H9 (cell line): ENCODE measurements around the gene TRAIP. TPM values are rescaled to one million over a fixed set of nuclear protein-coding genes. Genes with fewer than 3 reads are reported as not detected.

Experiments used
- DNase-seq: peaks from one replicate; pipeline ENCODE4 v3.0.0-alpha.2; 2017
- H2AFZ ChIP-seq: one replicate; pipeline ENCODE4 v1.6.1; 2013; ENCODE audit warnings: mild to moderate bottlenecking, low read length, control low read depth, moderate library complexity
- H2AK5ac ChIP-seq: 2 replicates; pipeline ENCODE4 v1.6.1; 2013; ENCODE audit warnings: low read length, control low read depth, mixed read lengths; ENCODE audit not compliant: insufficient read length
- H2BK120ac ChIP-seq: one replicate; pipeline ENCODE4 v1.6.1; 2013; ENCODE audit warnings: low read depth, mild to moderate bottlenecking, low read length, control low read depth, inconsistent platforms; ENCODE audit not compliant: poor library complexity, severe bottlenecking
- H2BK12ac ChIP-seq: 2 replicates; pipeline ENCODE4 v1.6.1; 2013; ENCODE audit warnings: low read length, control low read depth, mixed read lengths, low read depth; ENCODE audit not compliant: insufficient read length
- H2BK15ac ChIP-seq: 2 replicates; pipeline ENCODE4 v1.6.1; 2013; ENCODE audit warnings: low read depth, low read length, control low read depth
- H2BK20ac ChIP-seq: one replicate; pipeline ENCODE4 v1.6.1; 2013; ENCODE audit warnings: low read depth, mild to moderate bottlenecking, low read length, control low read depth, inconsistent platforms; ENCODE audit not compliant: poor library complexity, severe bottlenecking
- H2BK5ac ChIP-seq: 2 replicates; pipeline ENCODE4 v1.6.1; 2013; ENCODE audit warnings: low read length, control low read depth, mixed read lengths; ENCODE audit not compliant: insufficient read length
- H3K14ac ChIP-seq: 2 replicates; pipeline ENCODE4 v1.6.1; 2013; ENCODE audit warnings: low read length, control low read depth; ENCODE audit not compliant: insufficient read depth
- H3K18ac ChIP-seq: 2 replicates; pipeline ENCODE4 v1.6.1; 2013; ENCODE audit warnings: low read depth, mild to moderate bottlenecking, mixed read lengths, low read length, control low read depth; ENCODE audit not compliant: insufficient read length
- H3K23ac ChIP-seq: 2 replicates; pipeline ENCODE4 v1.6.1; 2013; ENCODE audit warnings: low read length, control low read depth, mixed read lengths, low read depth; ENCODE audit not compliant: insufficient read length
- H3K23me2 ChIP-seq: 2 replicates; pipeline ENCODE4 v1.6.1; 2013; ENCODE audit warnings: low read depth, mild to moderate bottlenecking, mixed read lengths, low read length, control low read depth; ENCODE audit not compliant: insufficient read length, poor library complexity, severe bottlenecking
- H3K27ac ChIP-seq: 2 replicates; pipeline ENCODE4 v1.5.1; 2013; ENCODE audit warnings: low read length, control low read depth, mixed read lengths, low read depth; ENCODE audit not compliant: insufficient read length
- H3K27me3 ChIP-seq: 2 replicates; pipeline ENCODE4 v1.6.1; 2013; ENCODE audit warnings: low read length, control low read depth, inconsistent platforms; ENCODE audit not compliant: insufficient read depth
- H3K4ac ChIP-seq: 2 replicates; pipeline ENCODE4 v1.6.1; 2013; ENCODE audit warnings: low read depth, mild to moderate bottlenecking, control low read depth, inconsistent platforms, low read length, moderate library complexity
- H3K4me1 ChIP-seq: 2 replicates; pipeline ENCODE4 v1.6.1; 2013; ENCODE audit warnings: low read length, control low read depth, inconsistent platforms; ENCODE audit not compliant: insufficient read depth
- H3K4me2 ChIP-seq: 2 replicates; pipeline ENCODE4 v1.6.1; 2013; ENCODE audit warnings: low read length, control low read depth, mixed read lengths; ENCODE audit not compliant: insufficient read length, insufficient read depth
- H3K56ac ChIP-seq: 2 replicates; pipeline ENCODE4 v1.6.1; 2013; ENCODE audit warnings: low read depth, mild to moderate bottlenecking, mixed read lengths, low read length, control low read depth; ENCODE audit not compliant: insufficient read length
- H3K79me1 ChIP-seq: 2 replicates; pipeline ENCODE4 v1.6.1; 2013; ENCODE audit warnings: low read depth, mild to moderate bottlenecking, moderate library complexity, low read length, control low read depth, inconsistent platforms; ENCODE audit not compliant: insufficient read depth, poor library complexity, severe bottlenecking
- H3K79me2 ChIP-seq: 2 replicates; pipeline ENCODE4 v1.6.1; 2013; ENCODE audit warnings: low read length, control low read depth, inconsistent platforms; ENCODE audit not compliant: insufficient read depth
- H3K9ac ChIP-seq: 2 replicates; pipeline ENCODE4 v1.6.1; 2013; ENCODE audit warnings: low read length, control low read depth, mixed read lengths; ENCODE audit not compliant: insufficient read length; ENCODE audit errors: extremely low read depth
- H3K9me3 ChIP-seq: one replicate; pipeline ENCODE4 v1.6.1; 2013; ENCODE audit warnings: low read depth, low read length, inconsistent platforms; ENCODE audit not compliant: control insufficient read depth
- H3T11ph ChIP-seq: one replicate; pipeline ENCODE4 v1.6.1; 2013; ENCODE audit warnings: mild to moderate bottlenecking, low read length, control low read depth, inconsistent platforms
- H4K20me1 ChIP-seq: one replicate; pipeline ENCODE4 v1.6.1; 2013; ENCODE audit not compliant: control insufficient read depth, insufficient read length, insufficient read depth
- H4K5ac ChIP-seq: 2 replicates; pipeline ENCODE4 v1.6.1; 2013; ENCODE audit warnings: low read depth, mild to moderate bottlenecking, mixed read lengths, low read length, control low read depth; ENCODE audit not compliant: insufficient read length
- H4K8ac ChIP-seq: replicated peaks from 2 replicates; pipeline ENCODE4 v1.6.1; 2013; ENCODE audit warnings: low read length, control low read depth, mixed read lengths, low read depth; ENCODE audit not compliant: insufficient read length
- H4K91ac ChIP-seq: 2 replicates; pipeline ENCODE4 v1.6.1; 2013; ENCODE audit warnings: low read depth, mild to moderate bottlenecking, moderate library complexity, mixed read lengths, low read length, control low read depth; ENCODE audit not compliant: insufficient read length
- H3K27ac Mint-ChIP-seq, 3 experiments: 2 replicates in 2 of 3; 3 replicates in 1 of 3; pipeline ENCODE4 v1.8.0; 2020 to 2021; ENCODE audit warnings: mixed read lengths in 3 of 3, mild to moderate bottlenecking in 1 of 3, moderate library complexity in 1 of 3
- H3K27me3 Mint-ChIP-seq: 2 replicates; pipeline ENCODE4 v1.8.0; 2021; ENCODE audit warnings: low read depth, mild to moderate bottlenecking, moderate library complexity, mixed read lengths
- H3K36me3 Mint-ChIP-seq, 3 experiments: 2 replicates in 2 of 3; 3 replicates in 1 of 3; pipeline ENCODE4 v1.8.0; 2020 to 2021; ENCODE audit warnings: low read depth in 3 of 3, mixed read lengths in 3 of 3; ENCODE audit not compliant: insufficient read depth in 1 of 3
- H3K4me1 Mint-ChIP-seq, 2 experiments: 2 replicates each; pipeline ENCODE4 v1.8.0; 2020; ENCODE audit warnings: mixed read lengths in 2 of 2
- H3K4me3 Mint-ChIP-seq, 2 experiments: 2 replicates in 1 of 2; 3 replicates in 1 of 2; pipeline ENCODE4 v1.8.0; 2020 to 2021; ENCODE audit warnings: mild to moderate bottlenecking in 2 of 2, mixed read lengths in 2 of 2, moderate library complexity in 1 of 2
- H3K9me3 Mint-ChIP-seq, 2 experiments: 2 replicates in 1 of 2; 3 replicates in 1 of 2; pipeline ENCODE4 v1.8.0; 2020; ENCODE audit warnings: mild to moderate bottlenecking in 2 of 2, mixed read lengths in 2 of 2, moderate library complexity in 1 of 2
- CTCF ChIP-seq: fragments of 200-600 bp; sonication (generic); conservative IDR thresholded peaks from 3 replicates; pipeline ENCODE4 v1.8.0; 2021; ENCODE audit warnings: antibody characterized with exemption, mild to moderate bottlenecking
- WGBS: extraction: QIAGEN DNeasy Blood & Tissue Kit; methylation state at CpG from one replicate; pipeline ENCODE4 v1.1.7; 2013; ENCODE audit warnings: missing lambda C conversion rate, low lambda C conversion rate, mixed read lengths; ENCODE audit not compliant: insufficient read length; ENCODE audit errors: extremely low coverage; 5-methylcytosine and 5-hydroxymethylcytosine counted together
- total RNA-seq: library from RNA; stranded (reverse); gene quantifications from 2 replicates; pipeline ENCODE4 v1.2.1, GENCODE V29; 2021

Gene TRAIP
- total RNA-seq, 1 experiment from 2014 or later, result 36.7 TPM

- H3K4me2 ChIP-seq, result no peak overlapping the region
- H3K18ac ChIP-seq, result no peak overlapping the region
- Mint-ChIP-seq H3K4me1 (peaks cover 13 to 17% of the 10 kb centered on the region in 2 experiments), H3K27me3 (no peaks in the 10 kb centered on the region), H3K27ac (no peak overlapping the region; a peak in 1 of 7 replicates), H3K4me3 (no peak overlapping the region), H3K36me3 (peaks cover 31 to 70% (median 68%) of the 10 kb centered on the region in 3 experiments; a peak in 6 of 7 replicates), H3K9me3 (no peaks in the 10 kb centered on the region)
- H3K14ac ChIP-seq, result no peak overlapping the region
- no peak overlapping the region for H2AFZ ChIP-seq
- no peak overlapping the region for H3K9ac ChIP-seq
- no peaks in the 10 kb centered on the region for H3K23me2 ChIP-seq
- no peak overlapping the region for H2BK15ac ChIP-seq
- H4K8ac ChIP-seq, result no peak overlapping the region
- no peaks in the 10 kb centered on the region for H4K20me1 ChIP-seq
- no peak overlapping the region for H3T11ph ChIP-seq
- no peaks in the 10 kb centered on the region for H3K4me1 ChIP-seq
- DNase-seq, result no peak
- no peak overlapping the region for H3K23ac ChIP-seq
- WGBS, result no CpG with 5 or more reads among the region's 2 CpGs
- no peak overlapping the region for H2BK5ac ChIP-seq
- H2BK120ac ChIP-seq, result no peak overlapping the region
- TF ChIP-seq CTCF, result no peak
- no peaks in the 10 kb centered on the region for H3K27me3 ChIP-seq
- H3K79me2 ChIP-seq, result no peaks in the 10 kb centered on the region
- H4K5ac ChIP-seq, result no peak overlapping the region
- no peaks in the 10 kb centered on the region for H3K79me1 ChIP-seq
- no peak overlapping the region for H3K56ac ChIP-seq
- H4K91ac ChIP-seq, result no peak overlapping the region
- H3K9me3 ChIP-seq, result no peaks in the 10 kb centered on the region
- H3K4ac ChIP-seq, result no peak overlapping the region
- H2BK12ac ChIP-seq, result no peak overlapping the region
- no peak overlapping the region for H2AK5ac ChIP-seq
- H3K27ac ChIP-seq, result no peak overlapping the region
- H2BK20ac ChIP-seq, result no peak overlapping the region
Measured at GRCh38 chr3:49840388-49840787, 16.0 kb downstream of the TRAIP start.
